Activated B cell treated with CpG ODN at 0.5 μM for 24 hours (primary cell): Measurements from ENCODE around the gene IL1A. TPM values are rescaled to one million over a fixed set of nuclear protein-coding genes. Genes with fewer than 3 reads are reported as not detected.

Source experiments
- ATAC-seq: fragments of 200-7000 bp; cut with Tn5 transposase; one replicate; pipeline ENCODE4 v1.10.0; 2021; ENCODE audit warnings: low read depth, mild to moderate bottlenecking, moderate library complexity
- CTCF ChIA-PET: fragments of 350-600 bp; sonication (Branson Sonifier 250); formaldehyde crosslinking; loops from one replicate; lab custom pipeline; 2021; ENCODE audit warnings: antibody characterized with exemption; lab: Charles Lee
- POLR2A ChIA-PET: fragments of 350-600 bp; sonication (Branson Sonifier 250); formaldehyde crosslinking; loops from one replicate; lab custom pipeline; 2021; ENCODE audit warnings: antibody characterized with exemption; lab: Charles Lee
- DNase-seq: peaks from one replicate; pipeline ENCODE4 v3.0.0; 2022
- H3K27ac Mint-ChIP-seq: one replicate; pipeline ENCODE4 v1.8.0; 2020; ENCODE audit warnings: mixed read lengths
- H3K27me3 Mint-ChIP-seq: one replicate; pipeline ENCODE4 v1.8.0; 2021; ENCODE audit warnings: mixed read lengths
- H3K36me3 Mint-ChIP-seq: one replicate; pipeline ENCODE4 v1.8.0; 2021; ENCODE audit warnings: low read depth, mixed read lengths
- H3K4me1 Mint-ChIP-seq: one replicate; pipeline ENCODE4 v1.8.0; 2021; ENCODE audit warnings: mixed read lengths
- H3K4me3 Mint-ChIP-seq: one replicate; pipeline ENCODE4 v1.8.0; 2020; ENCODE audit warnings: mild to moderate bottlenecking, mixed read lengths
- H3K9me3 Mint-ChIP-seq: one replicate; pipeline ENCODE4 v1.8.0; 2020; ENCODE audit warnings: mixed read lengths
- intact Hi-C: fragments of 100-400 bp; cut with micrococcal nuclease; formaldehyde crosslinking; loops from one replicate; pipeline ENCODE4 v1.15.1; 2024
- total RNA-seq: library from RNA; stranded (reverse); gene quantifications from 2 replicates; pipeline ENCODE4 v1.2.3, GENCODE V29; 2022
- TF ChIP-seq, protein P1 (sequence below): fragments of 200-600 bp; IDR thresholded peaks from one replicate; pipeline ENCODE4 v1.8.0; 2022; ENCODE audit warnings: antibody characterized with exemption, mild to moderate bottlenecking

IL1A gene
- total RNA-seq, 1 donor from 2014 or later, result 1.9 TPM

DNA sequence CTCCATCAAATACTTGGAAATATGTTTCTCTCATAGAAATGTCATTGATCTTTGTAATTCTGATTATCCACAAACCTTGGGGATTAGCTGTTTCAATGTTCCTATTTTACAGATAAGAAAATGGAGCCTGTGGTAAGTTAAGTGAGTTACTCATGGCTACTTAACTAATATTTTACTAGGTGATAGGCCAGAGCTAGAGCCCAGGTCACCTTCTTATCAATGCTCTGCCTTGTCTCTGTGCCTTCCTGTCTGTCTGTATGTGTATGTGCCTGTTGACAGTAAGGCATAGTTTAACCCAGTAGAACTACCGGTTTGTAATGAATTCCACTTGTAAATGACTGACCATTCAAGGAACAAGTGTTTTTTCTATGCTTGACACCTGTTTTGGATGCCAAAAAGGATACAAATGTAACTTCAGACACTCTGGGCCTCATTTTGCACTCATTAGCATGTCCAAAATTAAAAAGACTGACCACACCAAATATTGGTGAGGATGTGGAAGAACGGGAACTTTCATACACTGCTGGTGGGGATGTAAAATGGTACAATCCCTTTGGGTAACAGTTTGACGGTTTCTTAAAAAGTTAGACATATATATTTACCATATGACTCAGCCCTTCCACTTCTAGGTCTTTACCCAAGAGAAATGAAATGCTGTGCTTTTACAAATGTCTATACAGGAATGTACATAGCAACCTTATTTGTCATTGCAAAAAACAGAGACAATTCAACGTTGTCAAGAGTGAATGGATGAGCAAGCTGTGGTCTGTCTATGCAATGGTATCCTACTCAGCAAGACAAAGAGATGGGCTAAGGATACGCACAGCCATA lies 19.6 kb upstream of the IL1A start:
- intact Hi-C loops, result loop anchor here (5.0 kb wide), 1 partner anchor 33 kb away; the partner anchor contains the start of gene IL1B
- Mint-ChIP-seq H3K27me3 (no peaks in the 10 kb centered on the region), H3K9me3 (peaks cover 11% of the 10 kb centered on the region), H3K4me3 (no peak overlapping the region), H3K36me3 (no peaks in the 10 kb centered on the region), H3K27ac (no peak overlapping the region), H3K4me1 (peaks cover 14% of the 10 kb centered on the region)
- DNase-seq (no peak), ATAC-seq (no peak)
- TF ChIP-seq, protein P1, sequence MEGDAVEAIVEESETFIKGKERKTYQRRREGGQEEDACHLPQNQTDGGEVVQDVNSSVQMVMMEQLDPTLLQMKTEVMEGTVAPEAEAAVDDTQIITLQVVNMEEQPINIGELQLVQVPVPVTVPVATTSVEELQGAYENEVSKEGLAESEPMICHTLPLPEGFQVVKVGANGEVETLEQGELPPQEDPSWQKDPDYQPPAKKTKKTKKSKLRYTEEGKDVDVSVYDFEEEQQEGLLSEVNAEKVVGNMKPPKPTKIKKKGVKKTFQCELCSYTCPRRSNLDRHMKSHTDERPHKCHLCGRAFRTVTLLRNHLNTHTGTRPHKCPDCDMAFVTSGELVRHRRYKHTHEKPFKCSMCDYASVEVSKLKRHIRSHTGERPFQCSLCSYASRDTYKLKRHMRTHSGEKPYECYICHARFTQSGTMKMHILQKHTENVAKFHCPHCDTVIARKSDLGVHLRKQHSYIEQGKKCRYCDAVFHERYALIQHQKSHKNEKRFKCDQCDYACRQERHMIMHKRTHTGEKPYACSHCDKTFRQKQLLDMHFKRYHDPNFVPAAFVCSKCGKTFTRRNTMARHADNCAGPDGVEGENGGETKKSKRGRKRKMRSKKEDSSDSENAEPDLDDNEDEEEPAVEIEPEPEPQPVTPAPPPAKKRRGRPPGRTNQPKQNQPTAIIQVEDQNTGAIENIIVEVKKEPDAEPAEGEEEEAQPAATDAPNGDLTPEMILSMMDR, result no peak
- ChIA-PET CTCF (no interaction called here), POLR2A (interaction anchor here (0.6 kb wide), 1 partner anchor 293 kb away, joined by 3 read pairs; no protein-coding TSS in a partner anchor)

GRCh38 chr2:112800881-112801583 lies 16.7 kb upstream of the IL1A start:
- no peak overlapping the region for H3K27ac Mint-ChIP-seq
- CTCF ChIA-PET, result no interaction called here

DNA sequence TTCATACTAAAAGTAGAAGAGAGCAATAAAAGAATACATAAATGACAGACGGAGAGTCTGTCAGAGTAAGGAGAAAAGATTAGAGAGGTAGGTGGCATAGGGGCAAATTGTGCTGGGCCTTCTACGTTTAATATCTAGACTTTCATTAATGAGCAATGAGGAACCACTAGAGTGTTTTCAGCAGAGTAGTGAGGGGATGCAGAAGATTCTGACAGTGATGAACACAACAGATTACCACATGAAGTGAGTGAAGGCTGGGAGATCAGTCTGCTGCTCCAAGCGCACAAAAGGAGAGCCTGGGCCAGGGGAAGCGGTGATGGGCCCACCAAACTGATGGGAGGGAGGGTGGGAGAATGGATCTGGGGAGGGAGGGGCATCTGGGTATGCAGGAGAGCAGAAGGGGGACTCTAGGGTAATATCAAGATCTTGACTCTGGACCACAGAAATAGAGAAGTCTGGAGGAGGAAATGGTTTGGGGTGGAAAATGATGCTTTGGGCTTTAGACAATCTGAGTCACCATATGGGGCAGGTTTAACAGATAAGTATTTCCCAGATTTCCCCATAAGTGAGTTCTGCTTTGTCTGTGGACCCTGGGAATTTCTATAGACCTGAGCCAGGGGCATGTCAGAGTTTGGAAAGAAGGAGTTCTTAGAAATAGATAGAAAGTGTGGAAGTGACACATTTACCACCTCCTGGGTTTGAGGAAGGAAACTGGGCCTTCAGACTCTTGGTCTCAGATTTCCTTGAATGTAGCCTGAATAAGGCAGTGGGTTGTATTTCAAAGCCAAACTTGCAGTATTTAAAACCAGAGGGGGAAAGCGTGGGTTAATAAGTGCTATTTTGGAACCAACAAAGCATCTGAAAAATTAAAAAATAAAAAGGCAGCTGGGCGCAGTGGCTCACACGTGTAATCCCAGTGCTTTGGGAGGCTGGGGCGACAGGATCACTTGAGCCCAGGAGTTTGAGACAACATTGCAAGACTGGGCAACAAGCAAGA lies 15.0 kb upstream of the IL1A start:
- Mint-ChIP-seq H3K4me3 (no peak overlapping the region), H3K36me3 (no peaks in the 10 kb centered on the region), H3K4me1 (peaks cover 15% of the 10 kb centered on the region)

More at GRCh38 chr2:112800881-112801583, 16.7 kb upstream of the IL1A start:
- DNase-seq (no peak), ATAC-seq (no peak)
- H3K36me3 Mint-ChIP-seq, result no peaks in the 10 kb centered on the region
- H3K4me3 Mint-ChIP-seq, result no peak overlapping the region
- POLR2A ChIA-PET, result no interaction called here
- H3K27me3 Mint-ChIP-seq, result no peaks in the 10 kb centered on the region
- intact Hi-C loops, result loop anchor here (5.0 kb wide), 1 partner anchor 36 kb away; the partner anchor contains the start of gene IL1B
- peaks cover 15% of the 10 kb centered on the region for H3K4me1 Mint-ChIP-seq
- H3K9me3 Mint-ChIP-seq, result no peaks in the 10 kb centered on the region
- TF ChIP-seq, protein P1, result no peak

DNA sequence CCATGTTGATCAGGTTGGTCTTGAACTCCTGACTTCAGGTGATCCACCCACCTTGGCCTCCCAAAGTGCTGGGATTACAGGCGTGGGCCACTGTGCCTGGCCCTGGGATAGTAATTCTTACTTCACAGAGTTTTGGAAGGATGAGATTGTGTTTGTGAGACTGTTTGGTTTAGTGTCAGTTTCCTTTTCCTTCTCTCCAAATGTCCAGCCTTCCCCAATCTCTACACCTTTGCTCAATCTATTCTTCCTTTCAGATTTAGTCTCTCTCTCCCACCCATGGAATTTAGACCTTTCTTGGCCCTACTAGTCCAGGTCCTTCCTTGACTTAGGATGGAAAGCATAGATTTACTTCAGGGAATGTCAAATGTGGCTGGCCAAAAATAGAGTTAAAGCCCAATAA lies 12.2 kb upstream of the IL1A start:
- Mint-ChIP-seq H3K27me3 (no peaks in the 10 kb centered on the region), H3K4me3 (no peak overlapping the region), H3K4me1 (peaks cover 29% of the 10 kb centered on the region), H3K36me3 (no peaks in the 10 kb centered on the region), H3K27ac (no peak overlapping the region), H3K9me3 (no peaks in the 10 kb centered on the region)
- TF ChIP-seq, protein P1, result no peak
- no peak for ATAC-seq
- intact Hi-C loops, result no loop called here
- ChIA-PET CTCF (no interaction called here), POLR2A (interaction anchor here (1.9 kb wide), 1 partner anchor 12 kb away, joined by 6 read pairs; the partner anchor contains the start of gene IL1A)
- DNase-seq, result no peak

More for the DNA sequence above, 15.0 kb upstream of the IL1A start:
- intact Hi-C loops, result loop anchor here (2.0 kb wide), 1 partner anchor 16 kb away; no protein-coding TSS in a partner anchor
- POLR2A ChIA-PET, result no interaction called here
- ATAC-seq, result peak; percentile 42
- CTCF ChIA-PET, result no interaction called here
- no peaks in the 10 kb centered on the region for H3K9me3 Mint-ChIP-seq
- H3K27me3 Mint-ChIP-seq, result no peaks in the 10 kb centered on the region
- no peak overlapping the region for H3K27ac Mint-ChIP-seq
- no peak for DNase-seq
- TF ChIP-seq, protein P1, result no peak
